Transverse colon (tissue), 4 donors: ENCODE measurements around the gene IFRD2.

Source experiments
- CTCF ChIP-seq, 5 experiments: fragments of 200-600 bp in 3 of 5; fragments of 450-650 bp in 2 of 5; sonication (generic) in 3 of 5; IDR thresholded peaks; 1 replicate in 2 of 5; 2 replicates in 3 of 5; pipeline ENCODE4 v1.5.1; 2016 to 2017; ENCODE audit warnings: antibody characterized with exemption in 5 of 5, inconsistent platforms in 3 of 5, mild to moderate bottlenecking in 2 of 5, moderate library complexity in 1 of 5
- EP300 ChIP-seq: sonication (generic); formaldehyde crosslinking; IDR thresholded peaks from one replicate; pipeline ENCODE4 v1.6.1; 2017; ENCODE audit warnings: antibody characterized with exemption, low read depth
- POLR2A ChIP-seq: fragments of 450-650 bp; IDR thresholded peaks from one replicate; pipeline ENCODE4 v1.6.1; 2016; ENCODE audit warnings: antibody characterized with exemption, mild to moderate bottlenecking, moderate library complexity
- POLR2AphosphoS5 ChIP-seq, 3 donors: sonication (generic); formaldehyde crosslinking; IDR thresholded peaks; one replicate each; pipeline ENCODE4 v1.6.1; 2016; ENCODE audit warnings: antibody characterized with exemption in 3 of 3

DNA sequence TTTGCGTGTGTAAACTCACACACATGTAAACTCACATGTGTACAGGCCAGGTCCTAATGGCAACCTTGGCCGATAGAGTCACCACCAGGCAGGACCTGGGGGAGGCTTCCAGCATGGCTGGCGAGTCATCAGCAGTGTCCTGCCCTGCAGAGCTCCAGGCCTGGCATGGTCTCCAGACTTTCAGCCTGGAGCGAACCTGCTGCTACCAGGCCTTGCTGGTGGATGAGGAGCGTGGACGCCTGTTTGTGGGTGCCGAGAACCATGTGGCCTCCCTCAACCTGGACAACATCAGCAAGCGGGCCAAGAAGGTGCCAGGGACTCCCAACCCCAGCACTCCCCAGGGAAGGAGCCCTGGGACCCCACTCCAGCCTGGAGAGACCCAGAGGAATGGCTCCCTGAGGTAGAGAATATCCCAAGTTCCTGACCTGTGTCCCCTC, 22.2 kb downstream of the IFRD2 start:
- TF ChIP-seq POLR2AphosphoS5 (IDR thresholded peaks at IDR 0.05) (no peak), CTCF (IDR thresholded peaks at IDR 0.05) (no peak), EP300 (no peak), POLR2A (no peak)
